GM06990 (cell line): ENCODE data around the gene COL27A1.

Experiments
- DNase-seq: peaks from one replicate; pipeline ENCODE4 v3.0.0-alpha.2; 2011; ENCODE audit not compliant: insufficient read length; ENCODE audit errors: extremely low read depth
- H3K27me3 ChIP-seq: replicated peaks from 2 replicates; pipeline ENCODE4 v1.6.0; 2011; ENCODE audit warnings: low read length; ENCODE audit not compliant: control insufficient read depth, insufficient read depth
- H3K36me3 ChIP-seq: 2 replicates; pipeline ENCODE4 v1.5.1; 2011; ENCODE audit warnings: low read length; ENCODE audit not compliant: control insufficient read depth, insufficient read depth
- H3K4me3 ChIP-seq: replicated peaks from 2 replicates; pipeline ENCODE4 v1.5.1; 2011; ENCODE audit warnings: low read depth, mild to moderate bottlenecking, control low read depth, low read length
- CTCF ChIP-seq: IDR thresholded peaks from 2 replicates; pipeline ENCODE4 v1.5.1; 2011; ENCODE audit warnings: low read length, control low read depth, mild to moderate bottlenecking, inconsistent platforms; ENCODE audit not compliant: insufficient read depth, poor library complexity, severe bottlenecking

Gene COL27A1

GRCh38 chr9:114202849-114203248 is 47.5 kb downstream of the COL27A1 start:
- no peaks in the 10 kb centered on the region; the same call in none of the 2 replicates for H3K27me3 ChIP-seq
- TF ChIP-seq CTCF: no peak
- no peak for DNase-seq
- H3K36me3 ChIP-seq: no peaks in the 10 kb centered on the region
- no peak overlapping the region for H3K4me3 ChIP-seq

GRCh38 chr9:114203410-114204140 is 48.2 kb downstream of the COL27A1 start:
- no peak for TF ChIP-seq CTCF
- H3K27me3 ChIP-seq: no peaks in the 10 kb centered on the region; the same call in none of the 2 replicates
- H3K36me3 ChIP-seq: no peaks in the 10 kb centered on the region
- H3K4me3 ChIP-seq: no peak overlapping the region
- DNase-seq: no peak

- Histone ChIP-seq H3K36me3 (no peaks in the 10 kb centered on the region), H3K27me3 (no peaks in the 10 kb centered on the region; the same call in 1 of the 2 replicates), H3K4me3 (no peak overlapping the region)
- TF ChIP-seq CTCF: no peak
- DNase-seq: no peak
Measured at GRCh38 chr9:114204265-114204664, 48.9 kb downstream of the COL27A1 start.

- no peak overlapping the region for H3K4me3 ChIP-seq
- no peaks in the 10 kb centered on the region for H3K36me3 ChIP-seq
- TF ChIP-seq CTCF: no peak
- no peaks in the 10 kb centered on the region; the same call in 1 of the 2 replicates for H3K27me3 ChIP-seq
- no peak for DNase-seq
Measured at GRCh38 chr9:114205171-114206015, 50.1 kb downstream of the COL27A1 start.

GRCh38 chr9:114206221-114206789 is 51.0 kb downstream of the COL27A1 start:
- DNase-seq: no peak

More at GRCh38 chr9:114206221-114206789, 51.0 kb downstream of the COL27A1 start:
- no peak for TF ChIP-seq CTCF
- Histone ChIP-seq H3K27me3 (no peaks in the 10 kb centered on the region; the same call in 1 of the 2 replicates), H3K36me3 (no peaks in the 10 kb centered on the region), H3K4me3 (no peak overlapping the region)
